Measurements from ENCODE around the gene RNF213.

DNA sequence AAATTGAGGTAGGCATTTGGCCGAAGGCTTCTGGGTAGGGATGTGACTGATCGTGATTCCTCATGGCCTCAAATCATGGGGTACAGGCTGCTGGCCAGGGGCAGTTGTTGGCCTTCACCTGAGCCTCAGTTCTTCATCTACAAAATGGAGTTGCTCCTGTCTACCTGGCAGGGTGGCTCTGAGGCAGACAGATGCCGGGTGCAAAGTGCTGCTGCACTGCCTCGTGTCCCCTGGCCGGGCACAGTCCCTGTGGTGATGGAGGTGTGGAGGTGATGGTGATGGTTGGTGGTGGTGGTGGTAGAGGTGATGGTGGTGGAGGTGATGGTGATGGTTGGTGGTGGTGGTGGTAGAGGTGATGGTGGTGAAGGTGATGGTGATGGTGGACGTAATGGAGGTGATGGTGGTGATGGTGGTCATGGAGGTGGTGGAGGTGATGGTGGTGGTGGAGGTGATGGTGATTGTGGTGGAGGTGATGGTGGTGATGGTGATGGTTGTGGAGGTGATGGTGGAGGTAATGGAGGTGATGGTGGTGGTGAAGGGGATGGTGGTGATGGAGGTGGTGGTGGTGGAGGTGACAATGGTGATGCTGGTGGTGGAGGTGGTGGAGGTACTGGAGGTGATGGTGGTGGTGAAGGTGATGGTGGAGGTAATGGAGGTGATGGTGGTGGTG, 52.6 kb downstream of the RNF213 start:
- TF ChIP-seq POLR2AphosphoS5 (IDR thresholded peaks at IDR 0.05): no peak
- no peak for TF ChIP-seq POLR2A (IDR thresholded peaks at IDR 0.05)
